ENCODE measurements around the gene LTBP4.
"Not testable (repeated sequence)": the region's sequence is repeated elsewhere in the genome, so short reads cannot be mapped to it uniquely, and the experiment has no call there.

Gene LTBP4

GRCh38 chr19:40601134-40601974 is at the start of gene LTBP4:
Gene LTBP4, plus strand, starts transcription at chr19:40601369. Its CDS starts 19 bp downstream, at chr19:40601388.
- no peak for DNase-seq (ENCODE audit: low read depth)

GRCh38 chr19:40552848-40553247 is 48.3 kb upstream of the LTBP4 start:
- DNase-seq (ENCODE audit: low read depth): no peak

GRCh38 chr19:40553885-40554857 is 47.0 kb upstream of the LTBP4 start:
- DNase-seq (ENCODE audit: low read depth): no peak

- DNase-seq (ENCODE audit: low read depth): no peak
Measured at GRCh38 chr19:40555978-40556689, 45.0 kb upstream of the LTBP4 start.

- no peak for DNase-seq (ENCODE audit: low read depth)
Measured at GRCh38 chr19:40556953-40557530, 44.1 kb upstream of the LTBP4 start.

GRCh38 chr19:40559394-40559793 is 41.8 kb upstream of the LTBP4 start:
- DNase-seq (ENCODE audit: low read depth): no peak

GRCh38 chr19:40560092-40560507 is 41.1 kb upstream of the LTBP4 start:
- DNase-seq (ENCODE audit: low read depth): no peak

- DNase-seq (ENCODE audit: low read depth): no peak
Measured at GRCh38 chr19:40561947-40562346, 39.2 kb upstream of the LTBP4 start.

- DNase-seq (ENCODE audit: low read depth): not testable (repeated sequence)
Measured at GRCh38 chr19:40564535-40564934, 36.6 kb upstream of the LTBP4 start.

GRCh38 chr19:40565355-40565754 is 35.8 kb upstream of the LTBP4 start:
- DNase-seq (ENCODE audit: low read depth): no peak

GRCh38 chr19:40565910-40566495 is 35.2 kb upstream of the LTBP4 start:
- DNase-seq (ENCODE audit: low read depth): no peak

- no peak for DNase-seq (ENCODE audit: low read depth)
Measured at GRCh38 chr19:40567040-40567749, 34.0 kb upstream of the LTBP4 start.

GRCh38 chr19:40567750-40568494 is 33.2 kb upstream of the LTBP4 start:
- no peak for DNase-seq (ENCODE audit: low read depth)

GRCh38 chr19:40570313-40571004 is 30.7 kb upstream of the LTBP4 start:
- peak; percentile 98 for DNase-seq (ENCODE audit: low read depth)

- DNase-seq (ENCODE audit: low read depth): no peak
Measured at GRCh38 chr19:40571005-40571318, 30.2 kb upstream of the LTBP4 start.

GRCh38 chr19:40571831-40572495 is 29.2 kb upstream of the LTBP4 start:
- no peak for DNase-seq (ENCODE audit: low read depth)

- no peak for DNase-seq (ENCODE audit: low read depth)
Measured at GRCh38 chr19:40575326-40575725, 25.8 kb upstream of the LTBP4 start.

GRCh38 chr19:40576151-40576584 is 25.0 kb upstream of the LTBP4 start:
- no peak for DNase-seq (ENCODE audit: low read depth)
